ENCODE measurements around the gene TEF.
"Not testable (repeated sequence)": the region's sequence is repeated elsewhere in the genome, so short reads cannot be mapped to it uniquely, and the experiment has no call there.

TEF gene

DNA sequence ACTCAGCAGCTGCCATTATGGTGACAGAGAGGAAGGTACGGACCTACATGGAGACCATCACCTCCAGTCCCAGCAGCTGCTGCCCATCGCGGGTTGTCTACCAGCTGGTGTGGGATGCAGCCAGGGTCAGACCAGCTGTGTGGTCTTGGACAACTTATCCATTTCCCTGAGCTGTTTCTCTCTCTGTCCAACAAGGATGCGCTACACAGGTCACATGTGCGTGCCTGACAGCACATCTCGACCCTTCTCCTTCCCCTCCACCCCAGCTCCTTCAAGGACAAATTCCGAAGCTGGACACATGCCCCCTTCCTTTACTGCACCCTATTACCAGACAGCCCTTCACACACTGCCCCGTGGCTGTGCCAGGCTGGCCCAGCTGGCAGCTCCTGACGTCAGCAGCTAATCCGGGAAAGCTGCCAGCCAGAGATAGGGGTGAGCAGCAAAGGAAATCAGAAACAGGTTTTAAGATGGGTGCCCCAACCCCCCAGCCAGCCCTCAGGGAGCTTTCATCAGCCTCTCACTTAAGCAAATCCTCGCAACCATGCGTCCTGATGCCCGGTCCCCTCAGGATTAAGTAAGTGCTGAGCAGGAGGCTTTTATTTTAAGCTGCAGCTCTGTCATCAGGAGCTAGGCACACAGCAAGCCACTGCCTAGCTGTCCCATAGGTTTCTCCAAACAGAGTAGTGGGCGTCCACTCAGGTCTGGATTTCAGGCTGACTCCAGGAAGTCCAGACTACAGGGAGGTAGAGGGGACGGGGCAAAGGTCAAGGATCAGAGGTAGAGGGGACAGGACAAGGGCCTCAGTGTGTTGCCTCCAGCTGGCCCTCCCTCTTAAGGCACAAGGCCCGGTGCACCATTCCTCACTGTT lies 20.3 kb downstream of the TEF start:
- no peak overlapping the region for H3K4me3 ChIP-seq (ENCODE audit: control insufficient read depth, low read depth, low read length)
- peak; percentile 88 for DNase-seq (ENCODE audit: low read depth)
- TF ChIP-seq CTCF (IDR thresholded peaks at IDR 0.05; ENCODE audit: control insufficient read depth, insufficient read depth, low read depth, low read length, missing control alignments): no peak

DNA sequence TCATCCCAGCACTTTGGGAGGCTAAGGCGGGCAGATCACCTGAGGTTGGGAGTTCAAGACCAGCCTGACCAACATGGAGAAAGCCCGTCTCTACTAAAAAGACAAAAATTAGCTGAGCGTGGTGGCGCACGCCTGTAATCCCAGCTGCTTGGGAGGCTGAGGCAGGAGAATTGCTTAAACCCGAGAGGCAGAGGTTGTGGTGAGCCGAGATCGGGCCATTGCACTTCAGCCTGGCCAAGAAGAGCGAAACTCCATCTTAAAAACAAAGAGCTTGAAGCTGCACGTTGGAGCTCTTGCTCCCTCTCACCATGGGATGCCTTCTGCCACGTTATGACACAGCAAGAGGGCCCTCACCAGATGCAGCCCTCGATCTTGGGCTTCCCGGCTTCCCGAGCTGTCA lies 21.1 kb downstream of the TEF start:
- not testable (repeated sequence) for DNase-seq (ENCODE audit: low read depth); H3K4me3 ChIP-seq (ENCODE audit: control insufficient read depth, low read depth, low read length)

DNA sequence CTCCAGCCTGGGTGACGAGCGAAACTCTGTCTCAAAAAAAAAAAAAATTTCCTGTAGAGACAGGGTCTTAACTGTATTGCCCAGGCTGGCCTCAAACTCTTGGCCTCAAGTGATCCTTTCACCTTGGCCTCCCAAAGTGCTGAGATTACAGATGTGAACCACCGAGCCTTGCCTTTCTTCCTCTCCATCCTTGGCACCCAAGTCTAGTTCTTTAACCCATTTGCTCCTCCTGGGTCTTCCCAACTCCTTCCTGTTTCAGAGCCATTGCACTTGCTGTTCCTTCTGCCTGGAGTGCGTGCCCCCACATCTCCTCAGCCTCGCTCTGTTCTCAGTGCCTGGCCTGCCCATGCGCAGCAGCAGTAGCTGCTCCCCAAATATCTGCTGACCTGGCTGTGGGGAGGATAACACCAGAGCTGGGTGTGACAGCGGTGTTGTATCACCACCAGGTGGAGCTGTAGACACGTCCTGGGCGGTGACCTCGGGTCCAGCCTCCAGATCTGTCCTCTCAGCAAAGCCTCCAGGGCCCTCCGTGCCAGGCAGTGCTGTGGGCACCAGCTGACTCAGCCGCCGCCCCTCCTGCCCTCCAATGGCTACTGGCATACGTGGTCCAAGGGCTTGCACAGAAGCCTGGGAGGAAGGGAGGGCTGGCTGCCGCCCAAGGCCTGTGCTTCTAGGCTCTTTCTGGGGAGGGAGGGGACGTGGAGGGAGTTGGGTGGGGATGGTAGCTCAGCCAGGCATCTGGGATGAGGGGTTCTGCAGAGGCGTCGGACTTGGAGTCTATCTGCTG lies 22.0 kb downstream of the TEF start:
- TF ChIP-seq CTCF (IDR thresholded peaks at IDR 0.05; ENCODE audit: control insufficient read depth, insufficient read depth, low read depth, low read length, missing control alignments): peak; percentile 97
- peak; percentile 57 for DNase-seq (ENCODE audit: low read depth)
- no peak overlapping the region for H3K4me3 ChIP-seq (ENCODE audit: control insufficient read depth, low read depth, low read length)

GRCh38 chr22:41405588-41405987 lies 23.8 kb downstream of the TEF start:
- DNase-seq (ENCODE audit: low read depth): no peak
- no peak for TF ChIP-seq CTCF (IDR thresholded peaks at IDR 0.05; ENCODE audit: control insufficient read depth, insufficient read depth, low read depth, low read length, missing control alignments)
- no peak overlapping the region for H3K4me3 ChIP-seq (ENCODE audit: control insufficient read depth, low read depth, low read length)

DNA sequence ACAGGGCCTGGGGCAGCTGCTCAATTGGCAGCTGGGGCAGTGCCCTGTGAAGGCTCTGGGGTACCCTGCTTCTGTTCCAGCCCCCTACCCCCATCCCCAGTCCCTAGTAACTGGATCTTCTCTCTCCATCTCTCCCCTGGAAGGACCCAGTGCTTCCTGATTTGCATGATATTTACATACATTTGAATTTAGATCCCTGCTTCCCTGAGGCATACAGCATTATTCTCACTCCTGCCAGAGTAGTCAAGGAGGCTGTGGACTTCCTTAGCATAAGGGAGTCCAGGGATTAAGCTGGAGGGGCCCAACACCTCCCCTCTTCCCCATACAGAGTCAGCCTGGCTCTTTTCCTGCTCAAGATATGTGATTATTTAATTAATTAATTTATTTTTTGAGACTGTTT lies 24.7 kb downstream of the TEF start:
- no peak for TF ChIP-seq CTCF (IDR thresholded peaks at IDR 0.05; ENCODE audit: control insufficient read depth, insufficient read depth, low read depth, low read length, missing control alignments)
- no peak overlapping the region for H3K4me3 ChIP-seq (ENCODE audit: control insufficient read depth, low read depth, low read length)
- no peak for DNase-seq (ENCODE audit: low read depth)

GRCh38 chr22:41407433-41407832 lies 25.7 kb downstream of the TEF start:
- no peak for DNase-seq (ENCODE audit: low read depth)
- TF ChIP-seq CTCF (IDR thresholded peaks at IDR 0.05; ENCODE audit: control insufficient read depth, insufficient read depth, low read depth, low read length, missing control alignments): no peak
- no peak overlapping the region for H3K4me3 ChIP-seq (ENCODE audit: control insufficient read depth, low read depth, low read length)

- no peak for DNase-seq (ENCODE audit: low read depth)
- no peak for TF ChIP-seq CTCF (IDR thresholded peaks at IDR 0.05; ENCODE audit: control insufficient read depth, insufficient read depth, low read depth, low read length, missing control alignments)
These were observed 26.9 kb downstream of the TEF start for GRCh38 chr22:41408665-41409064.

More at GRCh38 chr22:41408665-41409064, 26.9 kb downstream of the TEF start:
- no peak overlapping the region for H3K4me3 ChIP-seq (ENCODE audit: control insufficient read depth, low read depth, low read length)
